Peyer's patch (tissue), 4 donors: ENCODE results near the gene FOXE1.

Source experiments
- POLR2A ChIP-seq, 2 donors: fragments of 450-650 bp; IDR thresholded peaks; one replicate each; pipeline ENCODE4 v1.5.1; 2017; ENCODE audit warnings: antibody characterized with exemption in 2 of 2, mild to moderate bottlenecking in 2 of 2, moderate library complexity in 2 of 2
- TF ChIP-seq, protein P1 (sequence below), 6 experiments: fragments of 450-650 bp in 4 of 6; fragments of 200-600 bp in 2 of 6; sonication (generic) in 1 of 6; IDR thresholded peaks; one replicate each; pipeline ENCODE4 v1.5.1; 2017 to 2019; ENCODE audit warnings: antibody characterized with exemption in 6 of 6, mild to moderate bottlenecking in 3 of 6, moderate library complexity in 1 of 6

DNA sequence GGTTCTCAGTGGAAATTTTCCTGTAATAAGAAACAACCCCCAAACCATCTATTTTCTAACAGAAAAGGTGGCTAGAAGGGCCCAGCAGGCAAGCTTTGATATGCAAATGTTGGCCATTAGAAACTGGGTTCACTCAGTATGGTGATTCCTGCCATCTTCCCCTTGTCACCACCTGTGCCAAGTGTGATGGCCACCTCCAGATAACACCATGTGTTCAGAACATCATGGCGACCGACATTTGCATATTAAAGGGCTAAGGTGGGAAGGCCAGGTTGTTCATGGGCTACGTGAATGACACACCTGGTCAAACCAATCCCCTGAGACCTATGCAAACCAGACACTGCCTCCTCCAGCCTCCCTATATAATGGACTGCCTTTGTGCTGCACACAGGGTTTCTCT is 20.4 kb downstream of the FOXE1 start:
- TF ChIP-seq, protein P1, sequence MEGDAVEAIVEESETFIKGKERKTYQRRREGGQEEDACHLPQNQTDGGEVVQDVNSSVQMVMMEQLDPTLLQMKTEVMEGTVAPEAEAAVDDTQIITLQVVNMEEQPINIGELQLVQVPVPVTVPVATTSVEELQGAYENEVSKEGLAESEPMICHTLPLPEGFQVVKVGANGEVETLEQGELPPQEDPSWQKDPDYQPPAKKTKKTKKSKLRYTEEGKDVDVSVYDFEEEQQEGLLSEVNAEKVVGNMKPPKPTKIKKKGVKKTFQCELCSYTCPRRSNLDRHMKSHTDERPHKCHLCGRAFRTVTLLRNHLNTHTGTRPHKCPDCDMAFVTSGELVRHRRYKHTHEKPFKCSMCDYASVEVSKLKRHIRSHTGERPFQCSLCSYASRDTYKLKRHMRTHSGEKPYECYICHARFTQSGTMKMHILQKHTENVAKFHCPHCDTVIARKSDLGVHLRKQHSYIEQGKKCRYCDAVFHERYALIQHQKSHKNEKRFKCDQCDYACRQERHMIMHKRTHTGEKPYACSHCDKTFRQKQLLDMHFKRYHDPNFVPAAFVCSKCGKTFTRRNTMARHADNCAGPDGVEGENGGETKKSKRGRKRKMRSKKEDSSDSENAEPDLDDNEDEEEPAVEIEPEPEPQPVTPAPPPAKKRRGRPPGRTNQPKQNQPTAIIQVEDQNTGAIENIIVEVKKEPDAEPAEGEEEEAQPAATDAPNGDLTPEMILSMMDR (IDR thresholded peaks at IDR 0.05) = no peak
- no peak for TF ChIP-seq POLR2A (IDR thresholded peaks at IDR 0.05)
